GM10248 (cell line): ENCODE data around the gene DPYSL5.
"Not testable (repeated sequence)": the region's sequence is repeated elsewhere in the genome, so short reads cannot be mapped to it uniquely, and the experiment has no call there.

Source experiments
- CTCF ChIA-PET: fragments of 300-600 bp; sonication (Branson Sonifier 250); formaldehyde crosslinking; extraction: SDS; loops from one replicate; lab custom pipeline; 2021; ENCODE audit warnings: antibody characterized with exemption; lab: Yijun Ruan, JAX
- POLR2A ChIA-PET: fragments of 350-650 bp; sonication (Branson Sonifier 250); formaldehyde crosslinking; extraction: SDS; loops from one replicate; lab custom pipeline; 2020; ENCODE audit warnings: antibody characterized with exemption; lab: Yijun Ruan, JAX
- DNase-seq: peaks from one replicate; pipeline ENCODE4 v3.0.0; 2012; ENCODE audit errors: extremely low spot score
- CTCF ChIP-seq: IDR thresholded peaks from 2 replicates; pipeline ENCODE4 v1.5.1; 2012; ENCODE audit warnings: mild to moderate bottlenecking, low read depth; ENCODE audit errors: extremely low read depth, missing control alignments, control extremely low read depth

The DPYSL5 gene

DNA sequence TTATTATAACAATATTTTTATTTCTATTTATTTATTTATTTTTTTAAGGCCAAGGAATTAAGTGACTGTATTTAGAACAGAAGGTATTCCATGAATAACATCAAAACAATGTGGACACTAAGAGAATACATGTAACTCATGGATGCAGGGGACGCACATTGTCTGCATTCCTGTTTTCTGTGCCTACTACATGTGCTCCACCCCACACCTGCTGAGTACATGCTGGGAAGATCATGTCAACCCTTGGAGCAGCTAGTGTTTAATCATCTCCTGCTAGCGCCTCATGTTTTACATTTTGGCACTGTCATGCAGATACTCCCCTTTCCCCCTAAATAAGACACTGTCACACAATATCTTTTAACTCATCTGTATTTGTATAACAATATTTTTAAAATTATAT lies 29.3 kb downstream of the DPYSL5 start:
- no peak for DNase-seq
- ChIA-PET POLR2A (no interaction called here), CTCF (interaction anchor here (1.3 kb wide), 1 partner anchor 13 kb away, joined by 3 read pairs; no protein-coding TSS in a partner anchor)
- TF ChIP-seq CTCF = no peak

DNA sequence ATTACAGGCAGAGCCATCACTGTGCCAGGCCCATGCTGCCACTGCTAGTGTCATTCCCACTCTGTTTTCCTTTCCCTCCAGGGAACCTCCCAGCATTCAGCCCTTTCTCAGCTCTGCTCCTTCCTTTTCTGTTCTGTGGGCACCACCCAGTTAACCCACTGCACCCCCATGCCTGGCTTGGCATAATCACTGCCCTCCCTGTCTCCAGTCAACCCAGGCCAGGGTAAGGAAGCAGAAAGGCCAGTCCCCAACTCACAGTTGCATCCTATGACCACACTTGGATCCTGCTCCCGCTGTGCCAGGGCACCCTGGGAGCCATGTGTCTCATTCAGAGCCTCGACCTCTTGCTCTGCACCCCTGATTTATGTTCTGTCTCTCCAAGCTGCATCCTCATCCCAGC lies 32.2 kb downstream of the DPYSL5 start:
- TF ChIP-seq CTCF = no peak
- DNase-seq = no peak
- CTCF ChIA-PET = interaction anchor here (2.5 kb wide), 1 partner anchor 34 kb away, joined by 10 read pairs; no protein-coding TSS in a partner anchor
- POLR2A ChIA-PET = no interaction called here

GRCh38 chr2:26880910-26881435 lies 33.0 kb downstream of the DPYSL5 start:
- ChIA-PET POLR2A (no interaction called here), CTCF (interaction anchor here (2.5 kb wide), 1 partner anchor 35 kb away, joined by 10 read pairs; no protein-coding TSS in a partner anchor)
- DNase-seq = no peak
- no peak for TF ChIP-seq CTCF

DNA sequence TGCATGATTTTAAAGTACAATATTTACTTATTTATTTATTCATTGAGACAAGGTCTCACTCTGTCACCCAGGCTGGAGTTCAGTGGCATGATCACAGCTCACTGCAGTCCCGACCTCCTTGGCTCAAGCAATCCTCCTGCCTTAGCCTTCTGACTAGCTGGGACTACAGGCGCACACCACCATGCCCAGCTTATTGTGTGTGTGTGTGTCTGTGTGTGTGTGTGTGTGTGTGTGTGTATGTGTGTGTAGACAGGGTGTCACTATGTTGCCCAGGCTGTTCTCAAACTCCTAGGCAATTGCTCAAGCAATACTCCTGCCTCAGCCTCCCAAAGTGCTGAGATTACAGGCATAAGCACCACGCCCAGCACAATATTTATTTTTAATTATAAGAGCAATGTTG lies 34.3 kb downstream of the DPYSL5 start:
- POLR2A ChIA-PET, CTCF ChIA-PET, DNase-seq: not testable (repeated sequence)

GRCh38 chr2:26883956-26884355 lies 36.0 kb downstream of the DPYSL5 start:
- DNase-seq = no peak
- TF ChIP-seq CTCF = no peak
- ChIA-PET CTCF (interaction anchor here (0.6 to 1.6 kb wide), 4 partner anchors 38 to 419 kb away, joined by 3 to 4 read pairs (median 3); no protein-coding TSS in a partner anchor), POLR2A (no interaction called here)

GRCh38 chr2:26884486-26884885 lies 36.6 kb downstream of the DPYSL5 start:
- POLR2A ChIA-PET = no interaction called here
- TF ChIP-seq CTCF = no peak
- CTCF ChIA-PET = interaction anchor here (0.6 to 0.8 kb wide), 2 partner anchors 38 to 418 kb away, joined by 3 read pairs; no protein-coding TSS in a partner anchor
- DNase-seq = no peak

- no peak for DNase-seq
- TF ChIP-seq CTCF = no peak
- ChIA-PET POLR2A (no interaction called here), CTCF (no interaction called here)
These were observed 37.9 kb downstream of the DPYSL5 start for GRCh38 chr2:26885651-26886329.
